Measurements from ENCODE around the gene RANBP3L. TPM values are rescaled to one million over a fixed set of nuclear protein-coding genes. Genes with fewer than 3 reads are reported as not detected.

The RANBP3L gene
- total RNA-seq, 1 experiment from 2014 or later: not detected

- no peak overlapping the region for H3K27ac Mint-ChIP-seq
- H3K9me3 ChIP-seq (ENCODE audit: control insufficient read depth, low read depth, low read length): no peaks in the 10 kb centered on the region
- no peak overlapping the region for H2AK5ac ChIP-seq (ENCODE audit: insufficient read length, low read length)
- peaks cover 4% of the 10 kb centered on the region in 2 experiments for H3K4me1 Mint-ChIP-seq
- H2AFZ ChIP-seq (ENCODE audit: low read length): no peak overlapping the region
- H2BK120ac ChIP-seq (ENCODE audit: low read depth, low read length, poor library complexity, severe bottlenecking): no peak overlapping the region
- DNase-seq: no peak
- no peak overlapping the region for H3T11ph ChIP-seq (ENCODE audit: low read length)
- H3K4me2 ChIP-seq (ENCODE audit: insufficient read depth, insufficient read length, low read length): no peak overlapping the region
- no peaks in the 10 kb centered on the region; a peak in 2 of 5 replicates for H3K9me3 Mint-ChIP-seq
- no peaks in the 10 kb centered on the region for H3K79me2 ChIP-seq (ENCODE audit: insufficient read depth, low read length)
- no peak overlapping the region for H2BK20ac ChIP-seq (ENCODE audit: low read depth, low read length, poor library complexity, severe bottlenecking)
- H3K36me3 Mint-ChIP-seq (ENCODE audit: insufficient read depth in 1 of 3, low read depth in 3 of 3): no peaks in the 10 kb centered on the region
- no peak overlapping the region for H4K5ac ChIP-seq (ENCODE audit: insufficient read length, low read depth, low read length)
- H3K79me1 ChIP-seq (ENCODE audit: insufficient read depth, low read depth, low read length, poor library complexity, severe bottlenecking): no peaks in the 10 kb centered on the region
- H3K9ac ChIP-seq (ENCODE audit: extremely low read depth, insufficient read length, low read length): no peak overlapping the region
- no peak overlapping the region for H4K91ac ChIP-seq (ENCODE audit: insufficient read length, low read depth, low read length)
- H3K27me3 Mint-ChIP-seq (ENCODE audit: low read depth): no peaks in the 10 kb centered on the region; the same call in 1 of the 2 replicates
- H3K27ac ChIP-seq (ENCODE audit: insufficient read length, low read depth, low read length): no peak overlapping the region
- no peak overlapping the region for H3K56ac ChIP-seq (ENCODE audit: insufficient read length, low read depth, low read length)
- no peak overlapping the region for H4K8ac ChIP-seq (replicated peaks; ENCODE audit: insufficient read length, low read depth, low read length)
- TF ChIP-seq CTCF (conservative IDR thresholded peaks at IDR 0.05): no peak
- H2BK15ac ChIP-seq (ENCODE audit: low read depth, low read length): no peak overlapping the region
- H3K4me1 ChIP-seq (ENCODE audit: insufficient read depth, low read length): no peaks in the 10 kb centered on the region
- no peaks in the 10 kb centered on the region for H3K23me2 ChIP-seq (ENCODE audit: insufficient read length, low read depth, low read length, poor library complexity, severe bottlenecking)
- H2BK5ac ChIP-seq (ENCODE audit: insufficient read length, low read length): no peak overlapping the region
- no peak overlapping the region for H3K4ac ChIP-seq (ENCODE audit: low read depth, low read length)
- H3K18ac ChIP-seq (ENCODE audit: insufficient read length, low read depth, low read length): no peak overlapping the region
- no peak overlapping the region for H3K23ac ChIP-seq (ENCODE audit: insufficient read length, low read depth, low read length)
- H4K20me1 ChIP-seq (ENCODE audit: control insufficient read depth, insufficient read depth, insufficient read length): no peaks in the 10 kb centered on the region
- H3K14ac ChIP-seq (ENCODE audit: insufficient read depth, low read length): no peak overlapping the region
- no peaks in the 10 kb centered on the region for H3K27me3 ChIP-seq (ENCODE audit: insufficient read depth, low read length)
- H2BK12ac ChIP-seq (ENCODE audit: insufficient read length, low read depth, low read length): no peak overlapping the region
- no peak overlapping the region for H3K4me3 Mint-ChIP-seq
Observed at GRCh38 chr5:36269478-36269877, 32.2 kb downstream of the RANBP3L start.
